LNCaP clone FGC (cell line): Measurements from ENCODE around the gene TMEM266.

Experiments used
- DNase-seq: peaks from one replicate; pipeline ENCODE4 v3.0.0-alpha.2; 2011; ENCODE audit warnings: low read depth
- H3K4me3 ChIP-seq: 2 replicates; pipeline ENCODE4 v1.5.1; 2011; ENCODE audit warnings: mild to moderate bottlenecking, low read depth, low read length, control low read depth
- TF ChIP-seq, protein P1 (sequence below): IDR thresholded peaks from 2 replicates; pipeline ENCODE4 v1.5.1; 2012; ENCODE audit warnings: mild to moderate bottlenecking; ENCODE audit not compliant: control insufficient read depth, insufficient read depth; ENCODE audit errors: extremely low read depth

The TMEM266 gene

DNA sequence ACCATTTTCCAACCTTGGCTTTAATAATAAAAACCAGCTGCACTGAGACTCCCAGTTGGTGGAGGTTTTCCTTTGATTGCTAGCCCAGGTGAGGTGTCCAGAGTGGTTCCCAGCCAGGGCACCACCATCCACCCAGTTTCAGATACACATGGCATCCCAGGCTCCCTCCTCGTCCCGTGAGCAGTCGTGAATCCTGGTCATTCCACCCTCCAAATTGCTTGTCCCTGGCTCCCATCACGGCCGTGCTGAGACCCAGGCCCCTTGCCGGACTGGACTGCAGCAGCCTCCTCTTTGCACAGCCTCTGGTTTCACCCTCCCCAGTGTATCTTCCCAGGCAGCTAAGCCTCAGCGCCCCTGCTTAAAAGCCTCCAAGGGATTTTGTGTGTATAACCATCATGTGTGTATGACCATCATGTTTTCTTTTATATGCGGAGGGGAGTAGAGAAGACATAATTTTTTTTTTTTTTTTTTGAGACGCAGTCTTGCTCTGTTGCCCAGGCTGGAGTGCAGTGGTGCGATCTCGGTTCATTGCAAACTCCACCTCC, 145.2 kb downstream of the TMEM266 start:
- TF ChIP-seq, protein P1, sequence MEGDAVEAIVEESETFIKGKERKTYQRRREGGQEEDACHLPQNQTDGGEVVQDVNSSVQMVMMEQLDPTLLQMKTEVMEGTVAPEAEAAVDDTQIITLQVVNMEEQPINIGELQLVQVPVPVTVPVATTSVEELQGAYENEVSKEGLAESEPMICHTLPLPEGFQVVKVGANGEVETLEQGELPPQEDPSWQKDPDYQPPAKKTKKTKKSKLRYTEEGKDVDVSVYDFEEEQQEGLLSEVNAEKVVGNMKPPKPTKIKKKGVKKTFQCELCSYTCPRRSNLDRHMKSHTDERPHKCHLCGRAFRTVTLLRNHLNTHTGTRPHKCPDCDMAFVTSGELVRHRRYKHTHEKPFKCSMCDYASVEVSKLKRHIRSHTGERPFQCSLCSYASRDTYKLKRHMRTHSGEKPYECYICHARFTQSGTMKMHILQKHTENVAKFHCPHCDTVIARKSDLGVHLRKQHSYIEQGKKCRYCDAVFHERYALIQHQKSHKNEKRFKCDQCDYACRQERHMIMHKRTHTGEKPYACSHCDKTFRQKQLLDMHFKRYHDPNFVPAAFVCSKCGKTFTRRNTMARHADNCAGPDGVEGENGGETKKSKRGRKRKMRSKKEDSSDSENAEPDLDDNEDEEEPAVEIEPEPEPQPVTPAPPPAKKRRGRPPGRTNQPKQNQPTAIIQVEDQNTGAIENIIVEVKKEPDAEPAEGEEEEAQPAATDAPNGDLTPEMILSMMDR, result no peak
- H3K4me3 ChIP-seq, result no peak overlapping the region

DNA sequence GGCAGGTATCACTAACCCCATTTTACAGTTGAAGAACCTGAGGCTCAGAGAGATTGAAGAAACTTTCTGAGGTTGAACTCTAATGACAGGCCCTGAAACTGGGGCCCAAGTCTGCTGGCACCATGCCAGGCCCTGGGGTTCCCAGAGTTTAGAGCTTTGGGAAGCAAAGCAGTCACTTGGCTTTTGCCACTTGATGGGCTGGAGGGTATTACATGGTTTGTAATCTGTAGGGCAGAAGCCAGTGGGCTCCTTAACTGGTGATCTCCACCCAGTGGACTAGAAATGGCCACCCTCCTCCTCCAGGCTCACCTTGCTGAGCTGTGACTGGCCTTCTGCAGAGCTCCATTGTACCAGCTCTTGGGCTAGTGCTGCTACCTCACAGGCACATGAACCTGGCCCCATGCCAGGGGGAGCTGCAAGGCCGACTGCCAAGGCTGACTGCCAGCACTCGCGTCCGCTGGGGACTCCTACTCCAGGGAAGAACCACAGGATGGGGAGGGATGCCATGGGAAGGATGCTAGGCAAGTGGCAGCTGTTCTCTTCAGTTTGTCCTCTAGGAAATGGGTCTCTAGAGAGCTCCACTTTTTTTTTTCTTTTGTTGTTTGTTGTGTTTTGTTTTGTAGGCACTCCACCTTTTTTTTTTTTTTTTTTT, 146.7 kb downstream of the TMEM266 start:
- H3K4me3 ChIP-seq, result no peak overlapping the region
- peak; percentile 72 for DNase-seq
- TF ChIP-seq, protein P1, result no peak

More for the DNA sequence above, 145.2 kb downstream of the TMEM266 start:
- DNase-seq, result no peak

DNA sequence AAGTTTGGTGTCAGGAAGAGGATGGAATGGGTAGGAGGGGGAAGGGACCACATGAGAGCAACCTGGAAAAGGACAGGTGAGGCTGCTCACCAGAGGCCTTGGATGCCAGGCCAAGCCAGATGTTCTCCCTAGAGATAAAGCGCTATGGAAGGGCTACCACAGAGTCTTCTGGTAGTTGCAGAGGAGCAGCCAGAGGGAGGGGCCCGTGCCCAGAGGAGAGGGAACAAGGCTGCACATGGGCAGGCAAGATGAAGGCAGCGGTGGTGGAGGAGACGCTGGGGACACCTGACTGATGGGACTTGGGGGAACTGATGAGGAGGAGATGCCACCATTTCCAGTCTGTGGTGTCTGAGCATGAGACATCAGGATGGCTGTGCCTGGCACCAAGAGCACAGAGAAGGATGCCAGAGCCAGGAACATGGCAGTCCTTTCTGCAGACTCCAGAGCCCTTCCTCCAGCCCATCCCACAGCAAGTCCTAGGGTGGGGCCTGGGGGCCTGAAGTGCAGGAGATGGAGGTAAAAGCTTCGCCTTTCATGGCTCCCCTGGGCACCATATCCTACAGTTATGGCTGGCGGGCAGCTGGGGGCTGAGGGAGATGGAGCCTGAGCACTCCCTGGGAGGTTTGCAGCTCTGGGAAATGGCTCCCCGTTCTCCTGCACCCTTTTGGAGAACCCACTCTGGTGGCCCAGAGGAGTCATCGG, 148.4 kb downstream of the TMEM266 start:
- DNase-seq, result no peak
- TF ChIP-seq, protein P1, result no peak
- H3K4me3 ChIP-seq, result no peak overlapping the region

DNA sequence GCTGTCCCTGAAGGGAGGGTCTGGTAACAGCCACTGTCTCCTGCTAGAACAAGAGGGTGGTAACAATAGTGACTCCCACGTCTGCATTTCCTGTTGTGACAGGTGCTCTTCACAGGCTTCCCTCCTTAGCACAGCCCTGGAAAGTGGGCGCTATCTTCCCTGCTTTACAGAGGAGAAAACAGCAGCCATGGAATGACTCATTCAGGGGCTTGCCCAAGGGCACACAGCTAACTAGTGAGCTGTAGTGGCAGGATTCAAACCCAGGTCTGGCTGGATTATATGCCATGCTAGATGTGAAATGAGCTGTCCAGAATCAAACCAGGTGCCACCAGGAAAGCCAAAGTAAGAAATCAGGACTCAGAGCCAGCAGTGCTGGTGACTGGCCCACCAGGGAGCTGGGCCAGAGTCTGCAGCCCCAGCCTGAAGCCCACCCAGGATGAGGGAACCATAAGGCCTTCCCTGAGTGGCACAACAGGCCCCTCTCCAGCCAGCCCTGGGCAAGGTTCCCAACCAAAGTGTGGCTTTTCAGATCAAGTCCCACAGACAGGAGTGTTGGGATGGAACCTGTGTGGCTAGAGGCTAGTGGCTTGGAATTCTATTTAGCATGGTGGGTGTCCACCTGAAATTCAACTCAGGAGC, 149.1 kb downstream of the TMEM266 start:
- TF ChIP-seq, protein P1, result no peak
- no peak for DNase-seq
- H3K4me3 ChIP-seq, result no peak overlapping the region

DNA sequence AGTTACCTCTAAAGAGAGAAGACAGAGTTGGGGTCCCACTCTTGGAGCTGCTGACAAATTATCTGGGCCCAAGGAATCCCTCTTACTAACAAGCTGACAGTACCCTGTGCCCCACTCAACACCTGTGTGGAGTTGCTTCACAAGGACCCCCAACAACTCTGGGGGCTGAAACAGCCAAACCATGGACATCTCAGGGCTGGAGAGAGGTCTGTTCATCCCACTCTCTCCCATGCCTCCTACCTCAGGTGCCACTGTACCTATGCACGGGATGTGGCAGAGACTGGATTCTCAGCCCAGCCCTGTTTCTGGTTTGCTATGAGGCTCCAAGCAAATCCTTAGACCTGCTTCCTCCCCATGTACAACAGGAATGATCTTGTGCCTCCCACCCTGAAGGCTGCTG, 149.7 kb downstream of the TMEM266 start:
- H3K4me3 ChIP-seq, result no peak overlapping the region
- TF ChIP-seq, protein P1, result no peak
- no peak for DNase-seq

DNA sequence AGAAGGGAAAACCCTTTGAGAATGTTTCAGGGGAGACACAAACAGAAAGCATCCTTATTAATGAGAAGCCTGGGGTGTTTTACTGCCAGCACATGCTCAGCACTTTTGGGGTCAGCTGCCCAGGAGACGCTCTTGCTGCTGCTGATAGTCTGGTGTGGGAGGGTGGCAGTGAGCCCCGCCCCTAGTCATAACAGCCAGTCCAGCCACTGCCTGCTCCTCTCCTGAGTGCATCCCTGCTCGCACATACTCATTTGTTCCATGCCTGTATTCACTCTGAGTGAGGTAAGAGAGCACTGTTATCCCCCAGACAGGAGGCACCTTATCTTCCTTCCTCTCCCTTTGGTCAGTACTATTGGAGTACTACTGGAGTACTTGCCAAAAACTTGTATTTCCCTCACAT, 150.2 kb downstream of the TMEM266 start:
- no peak overlapping the region for H3K4me3 ChIP-seq
- TF ChIP-seq, protein P1, result no peak
- no peak for DNase-seq
